SW480 (cell line): ENCODE results near the gene TARBP1.
"Not testable (repeated sequence)": the region's sequence is repeated elsewhere in the genome, so short reads cannot be mapped to it uniquely, and the experiment has no call there.

Source experiments
- DNase-seq: peaks from one replicate; pipeline ENCODE4 v3.0.0-alpha.2; 2016; ENCODE audit warnings: low spot score

The TARBP1 gene

GRCh38 chr1:234388094-234388493 lies 90.9 kb downstream of the TARBP1 start:
- no peak for DNase-seq

GRCh38 chr1:234386122-234386521 lies 92.9 kb downstream of the TARBP1 start:
- DNase-seq: no peak

GRCh38 chr1:234381699-234382555 lies 97.1 kb downstream of the TARBP1 start:
- DNase-seq: no peak

- not testable (repeated sequence) for DNase-seq
These were observed 99.3 kb downstream of the TARBP1 start for GRCh38 chr1:234379591-234380109.

- no peak for DNase-seq
These were observed 103.3 kb downstream of the TARBP1 start for GRCh38 chr1:234375672-234376071.

- no peak for DNase-seq
These were observed 105.1 kb downstream of the TARBP1 start for GRCh38 chr1:234373959-234374254.

GRCh38 chr1:234373064-234373958 lies 105.7 kb downstream of the TARBP1 start, which contains the start of gene COA6:
Gene COA6, plus strand, starts transcription at chr1:234373456. Its CDS starts 11 bp downstream, at chr1:234373467.
- DNase-seq: peak; percentile 97

GRCh38 chr1:234372011-234372757 lies 106.8 kb downstream of the TARBP1 start:
- no peak for DNase-seq

GRCh38 chr1:234371414-234371813 lies 107.6 kb downstream of the TARBP1 start:
- no peak for DNase-seq

- no peak for DNase-seq
These were observed 109.2 kb downstream of the TARBP1 start for GRCh38 chr1:234369784-234370183.

GRCh38 chr1:234369033-234369430 lies 109.9 kb downstream of the TARBP1 start:
- DNase-seq: no peak

- DNase-seq: no peak
These were observed 110.5 kb downstream of the TARBP1 start for GRCh38 chr1:234368320-234369032.

GRCh38 chr1:234362558-234362957 lies 116.4 kb downstream of the TARBP1 start:
- DNase-seq: no peak

GRCh38 chr1:234361102-234361603 lies 117.8 kb downstream of the TARBP1 start:
- no peak for DNase-seq

GRCh38 chr1:234357831-234358230 lies 121.1 kb downstream of the TARBP1 start:
- no peak for DNase-seq

- not testable (repeated sequence) for DNase-seq
These were observed 122.2 kb downstream of the TARBP1 start for GRCh38 chr1:234356615-234357269.

- DNase-seq: no peak
These were observed 123.0 kb downstream of the TARBP1 start for GRCh38 chr1:234355782-234356510.

- DNase-seq: no peak
These were observed 130.0 kb downstream of the TARBP1 start for GRCh38 chr1:234348964-234349363.

GRCh38 chr1:234345237-234345636 lies 133.7 kb downstream of the TARBP1 start:
- DNase-seq: no peak

GRCh38 chr1:234342774-234343173 lies 136.2 kb downstream of the TARBP1 start:
- DNase-seq: no peak
